Activated CD4-positive, alpha-beta T cell treated with anti-CD3 and anti-CD28 coated beads, Interleukin-2, amount 50 U/mL, for 1 hour (primary cell): ENCODE measurements around the gene BOD1L2.

Source experiments
- DNase-seq: peaks from one replicate; pipeline ENCODE4 v3.0.0-alpha.2; 2020

The BOD1L2 gene

GRCh38 chr18:57146956-57147636, at the start of gene BOD1L2:
BOD1L2 (plus strand) TSS chr18:57147087; CDS start chr18:57147313, 226 bp downstream.
- no peak for DNase-seq

GRCh38 chr18:57107140-57107832, 39.6 kb upstream of the BOD1L2 start:
- no peak for DNase-seq

- no peak for DNase-seq
Measured at GRCh38 chr18:57110290-57110689, 36.6 kb upstream of the BOD1L2 start.

- DNase-seq: no peak
Measured at GRCh38 chr18:57113799-57114420, 33.0 kb upstream of the BOD1L2 start.

- DNase-seq: no peak
Measured at GRCh38 chr18:57116598-57117132, 30.2 kb upstream of the BOD1L2 start.

GRCh38 chr18:57121542-57122112, 25.3 kb upstream of the BOD1L2 start:
- DNase-seq: no peak

- DNase-seq: no peak
Measured at GRCh38 chr18:57122936-57123510, 23.9 kb upstream of the BOD1L2 start.

- DNase-seq: no peak
Measured at GRCh38 chr18:57125627-57126026, 21.3 kb upstream of the BOD1L2 start.

- DNase-seq: no peak
Measured at GRCh38 chr18:57128220-57128932, 18.5 kb upstream of the BOD1L2 start.

- no peak for DNase-seq
Measured at GRCh38 chr18:57131101-57131500, 15.8 kb upstream of the BOD1L2 start.

GRCh38 chr18:57131782-57132181, 15.1 kb upstream of the BOD1L2 start:
- DNase-seq: no peak

GRCh38 chr18:57134618-57135135, 12.2 kb upstream of the BOD1L2 start:
- DNase-seq: no peak

GRCh38 chr18:57135699-57136098, 11.2 kb upstream of the BOD1L2 start:
- no peak for DNase-seq

GRCh38 chr18:57137847-57138246, 9.0 kb upstream of the BOD1L2 start:
- no peak for DNase-seq

GRCh38 chr18:57141208-57142129, 5.4 kb upstream of the BOD1L2 start:
- no peak for DNase-seq

- DNase-seq: no peak
Measured at GRCh38 chr18:57142324-57142723, 4.6 kb upstream of the BOD1L2 start.

- no peak for DNase-seq
Measured at GRCh38 chr18:57143265-57143664, 3.6 kb upstream of the BOD1L2 start.

- DNase-seq: no peak
Measured at GRCh38 chr18:57148263-57148662, 1.4 kb downstream of the BOD1L2 start.

- no peak for DNase-seq
Measured at GRCh38 chr18:57149051-57149450, 2.2 kb downstream of the BOD1L2 start.

GRCh38 chr18:57149531-57149930, 2.6 kb downstream of the BOD1L2 start:
- DNase-seq: no peak

- no peak for DNase-seq
Measured at GRCh38 chr18:57150081-57150480, 3.2 kb downstream of the BOD1L2 start.
